ENCODE results near the gene WNT11. TPM values are rescaled to one million over a fixed set of nuclear protein-coding genes. Genes with fewer than 3 reads are reported as not detected.
A peak's percentile ranks its signal among the peaks of the same experiment; 100 is the strongest.

Gene WNT11
- total and polyA plus RNA-seq, 2 of the 13 experiments (the other 11 are each of a cell fraction or from before 2014, with no cell fraction given): 0.34 to 0.66 TPM

DNA sequence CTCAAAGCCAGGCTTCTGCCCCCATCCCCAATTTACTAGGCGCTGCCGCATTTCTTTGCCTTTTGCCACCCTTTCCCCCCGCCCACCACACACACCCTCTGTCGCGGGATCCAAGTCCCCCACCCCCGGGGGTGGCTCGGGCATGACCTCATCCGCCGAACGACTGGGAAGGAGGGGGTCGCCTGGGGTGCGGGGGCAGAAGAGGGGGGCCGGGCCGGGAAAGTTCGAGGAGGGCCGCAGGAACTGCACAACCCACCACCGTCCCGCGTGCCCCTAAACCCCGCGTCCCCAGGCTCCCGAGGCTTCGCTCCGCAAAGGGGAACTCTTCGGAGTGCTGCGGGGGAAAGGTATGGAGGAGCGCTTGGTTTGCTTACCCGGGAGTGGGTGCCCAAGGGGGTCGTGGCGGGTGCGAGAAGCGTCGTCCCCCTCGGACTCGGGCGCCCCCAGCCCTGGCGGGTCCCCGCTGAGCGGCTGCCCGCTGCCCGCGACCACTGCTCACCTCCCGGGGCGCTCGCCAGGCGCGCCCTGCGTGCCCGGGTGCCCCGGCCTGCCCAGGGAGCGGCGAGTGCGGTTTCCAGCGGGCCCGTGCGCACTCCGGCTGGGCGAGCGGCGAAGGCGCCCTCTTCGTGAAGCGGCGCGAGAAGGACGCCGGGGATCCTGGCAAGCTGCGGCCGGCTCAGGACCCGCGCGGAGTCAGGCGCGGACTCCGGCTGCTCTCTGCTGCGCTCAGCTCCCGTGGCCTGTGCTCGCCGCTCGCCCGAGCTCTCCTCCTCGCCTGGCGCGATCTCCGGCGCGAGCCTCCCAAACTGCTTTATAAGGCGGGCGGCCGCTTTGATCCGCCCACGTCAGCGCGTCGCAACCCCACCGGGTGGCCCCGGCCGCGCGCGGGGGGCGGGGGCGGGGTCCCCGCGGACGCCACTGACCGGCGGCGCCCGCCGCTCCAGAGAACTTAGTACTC is 4.0 kb upstream of the WNT11 start:
- Histone ChIP-seq H3K27me3 (ENCODE audit: control insufficient read depth in 1 of 2, insufficient read depth in 2 of 2, low read length in 2 of 2) (peaks cover 16 to 37% of the 10 kb centered on the region in 2 experiments), H3K4me3 (replicated peaks in 1 of 3; ENCODE audit: insufficient read depth in 1 of 3, low read depth in 2 of 3, low read length in 3 of 3) (peak overlapping the region; percentile 61 to 75 (median 70)), H3K4me2 (ENCODE audit: low read depth, low read length) (peak overlapping the region; percentile 95), H2AFZ (ENCODE audit: low read length) (no peak overlapping the region), H3K36me3 (replicated peaks in 1 of 2; ENCODE audit: control insufficient read depth in 1 of 2, insufficient read depth in 2 of 2, low read length in 2 of 2) (no peaks in the 10 kb centered on the region), H3K4me1 (ENCODE audit: insufficient read depth, low read length) (peaks cover 31% of the 10 kb centered on the region), H3K79me2 (ENCODE audit: insufficient read depth, low read length) (no peaks in the 10 kb centered on the region), H3K27ac (ENCODE audit: extremely low read length, insufficient read depth, low read length) (no peak overlapping the region), H4K20me1 (ENCODE audit: insufficient read depth, low read length) (peaks cover 3% of the 10 kb centered on the region; the same call in 1 of the 2 replicates), H3K9me3 (ENCODE audit: low read length) (no peaks in the 10 kb centered on the region), H3K9ac (ENCODE audit: insufficient read depth, low read depth, low read length) (no peak overlapping the region)
- POLR2A ChIA-PET: interaction anchor here (4.8 kb wide), 1 partner anchor 25 kb away, joined by 35 read pairs; no protein-coding TSS in a partner anchor
- BruUV-seq (replicated peaks): no TSS peak
- ATAC-seq: peak; percentile 36
- FAIRE-seq: no peak
- no peak for DNase-seq (ENCODE audit: low spot score)
- CTCF ChIA-PET (ENCODE audit: low intra/inter-chr PET ratio, low total read pairs): interaction anchor here (3.1 kb wide), 1 partner anchor 108 kb away, joined by 47 read pairs; no protein-coding TSS in a partner anchor
- WGBS (ENCODE audit: low lambda C conversion rate): 1% methylated on average over 43 of the region's 111 CpGs
- in situ Hi-C loops (cut with HindIII; ENCODE audit: extremely low pct_ligation_motif_present, low pct_unique_long_range_greater_than_20kb) (loop anchor here (5.0 to 10.0 kb wide), 2 partner anchors 65 to 107 kb away; no protein-coding TSS in a partner anchor), intact Hi-C loops (cut with micrococcal nuclease; ENCODE audit: unreplicated experiment) (loop anchor here (1.0 to 2.0 kb wide), 3 partner anchors 28 to 313 kb away; no protein-coding TSS in a partner anchor)
- TF ChIP-seq RBFOX2 (IDR thresholded peaks at IDR 0.05; ENCODE audit: low read depth, low read length) (peak; percentile 73), ZNF451 (CRISPR knock-in tag; IDR thresholded peaks at IDR 0.05) (no peak), ZNF24 (IDR thresholded peaks at IDR 0.05) (no peak), ZNF724P (CRISPR knock-in tag; IDR thresholded peaks at IDR 0.05; ENCODE audit: borderline replicate concordance) (0 out of 2 replicates have a peak, but pooled peaks have one; percentile 46), ELF4 (CRISPR knock-in tag; IDR thresholded peaks at IDR 0.05; ENCODE audit: borderline replicate concordance) (no peak), BCL6 (CRISPR knock-in tag; IDR thresholded peaks at IDR 0.05) (peak; percentile 94)
- TF ChIP-seq, protein P1, sequence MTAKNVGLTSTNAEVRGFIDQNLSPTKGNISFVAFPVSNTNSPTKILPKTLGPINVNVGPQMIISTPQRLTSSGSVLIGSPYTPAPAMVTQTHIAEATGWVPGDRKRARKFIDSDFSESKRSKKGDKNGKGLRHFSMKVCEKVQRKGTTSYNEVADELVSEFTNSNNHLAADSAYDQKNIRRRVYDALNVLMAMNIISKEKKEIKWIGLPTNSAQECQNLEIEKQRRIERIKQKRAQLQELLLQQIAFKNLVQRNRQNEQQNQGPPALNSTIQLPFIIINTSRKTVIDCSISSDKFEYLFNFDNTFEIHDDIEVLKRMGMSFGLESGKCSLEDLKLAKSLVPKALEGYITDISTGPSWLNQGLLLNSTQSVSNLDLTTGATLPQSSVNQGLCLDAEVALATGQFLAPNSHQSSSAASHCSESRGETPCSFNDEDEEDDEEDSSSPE (CRISPR knock-in tag; IDR thresholded peaks at IDR 0.05): 0 out of 2 replicates have a peak, but pooled peaks have one; percentile 27
- TF ChIP-seq, protein P2, sequence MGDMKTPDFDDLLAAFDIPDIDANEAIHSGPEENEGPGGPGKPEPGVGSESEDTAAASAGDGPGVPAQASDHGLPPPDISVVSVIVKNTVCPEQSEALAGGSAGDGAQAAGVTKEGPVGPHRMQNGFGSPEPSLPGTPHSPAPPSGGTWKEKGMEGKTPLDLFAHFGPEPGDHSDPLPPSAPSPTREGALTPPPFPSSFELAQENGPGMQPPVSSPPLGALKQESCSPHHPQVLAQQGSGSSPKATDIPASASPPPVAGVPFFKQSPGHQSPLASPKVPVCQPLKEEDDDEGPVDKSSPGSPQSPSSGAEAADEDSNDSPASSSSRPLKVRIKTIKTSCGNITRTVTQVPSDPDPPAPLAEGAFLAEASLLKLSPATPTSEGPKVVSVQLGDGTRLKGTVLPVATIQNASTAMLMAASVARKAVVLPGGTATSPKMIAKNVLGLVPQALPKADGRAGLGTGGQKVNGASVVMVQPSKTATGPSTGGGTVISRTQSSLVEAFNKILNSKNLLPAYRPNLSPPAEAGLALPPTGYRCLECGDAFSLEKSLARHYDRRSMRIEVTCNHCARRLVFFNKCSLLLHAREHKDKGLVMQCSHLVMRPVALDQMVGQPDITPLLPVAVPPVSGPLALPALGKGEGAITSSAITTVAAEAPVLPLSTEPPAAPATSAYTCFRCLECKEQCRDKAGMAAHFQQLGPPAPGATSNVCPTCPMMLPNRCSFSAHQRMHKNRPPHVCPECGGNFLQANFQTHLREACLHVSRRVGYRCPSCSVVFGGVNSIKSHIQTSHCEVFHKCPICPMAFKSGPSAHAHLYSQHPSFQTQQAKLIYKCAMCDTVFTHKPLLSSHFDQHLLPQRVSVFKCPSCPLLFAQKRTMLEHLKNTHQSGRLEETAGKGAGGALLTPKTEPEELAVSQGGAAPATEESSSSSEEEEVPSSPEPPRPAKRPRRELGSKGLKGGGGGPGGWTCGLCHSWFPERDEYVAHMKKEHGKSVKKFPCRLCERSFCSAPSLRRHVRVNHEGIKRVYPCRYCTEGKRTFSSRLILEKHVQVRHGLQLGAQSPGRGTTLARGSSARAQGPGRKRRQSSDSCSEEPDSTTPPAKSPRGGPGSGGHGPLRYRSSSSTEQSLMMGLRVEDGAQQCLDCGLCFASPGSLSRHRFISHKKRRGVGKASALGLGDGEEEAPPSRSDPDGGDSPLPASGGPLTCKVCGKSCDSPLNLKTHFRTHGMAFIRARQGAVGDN (CRISPR knock-in tag; IDR thresholded peaks at IDR 0.05): peak; percentile 29; the same call in 1 of the 2 replicates
- TF ChIP-seq, protein P3, sequence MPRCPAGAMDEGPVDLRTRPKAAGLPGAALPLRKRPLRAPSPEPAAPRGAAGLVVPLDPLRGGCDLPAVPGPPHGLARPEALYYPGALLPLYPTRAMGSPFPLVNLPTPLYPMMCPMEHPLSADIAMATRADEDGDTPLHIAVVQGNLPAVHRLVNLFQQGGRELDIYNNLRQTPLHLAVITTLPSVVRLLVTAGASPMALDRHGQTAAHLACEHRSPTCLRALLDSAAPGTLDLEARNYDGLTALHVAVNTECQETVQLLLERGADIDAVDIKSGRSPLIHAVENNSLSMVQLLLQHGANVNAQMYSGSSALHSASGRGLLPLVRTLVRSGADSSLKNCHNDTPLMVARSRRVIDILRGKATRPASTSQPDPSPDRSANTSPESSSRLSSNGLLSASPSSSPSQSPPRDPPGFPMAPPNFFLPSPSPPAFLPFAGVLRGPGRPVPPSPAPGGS (CRISPR knock-in tag; IDR thresholded peaks at IDR 0.05): 0 out of 2 replicates have a peak, but pooled peaks have one; percentile 53
- TF ChIP-seq, protein P4, sequence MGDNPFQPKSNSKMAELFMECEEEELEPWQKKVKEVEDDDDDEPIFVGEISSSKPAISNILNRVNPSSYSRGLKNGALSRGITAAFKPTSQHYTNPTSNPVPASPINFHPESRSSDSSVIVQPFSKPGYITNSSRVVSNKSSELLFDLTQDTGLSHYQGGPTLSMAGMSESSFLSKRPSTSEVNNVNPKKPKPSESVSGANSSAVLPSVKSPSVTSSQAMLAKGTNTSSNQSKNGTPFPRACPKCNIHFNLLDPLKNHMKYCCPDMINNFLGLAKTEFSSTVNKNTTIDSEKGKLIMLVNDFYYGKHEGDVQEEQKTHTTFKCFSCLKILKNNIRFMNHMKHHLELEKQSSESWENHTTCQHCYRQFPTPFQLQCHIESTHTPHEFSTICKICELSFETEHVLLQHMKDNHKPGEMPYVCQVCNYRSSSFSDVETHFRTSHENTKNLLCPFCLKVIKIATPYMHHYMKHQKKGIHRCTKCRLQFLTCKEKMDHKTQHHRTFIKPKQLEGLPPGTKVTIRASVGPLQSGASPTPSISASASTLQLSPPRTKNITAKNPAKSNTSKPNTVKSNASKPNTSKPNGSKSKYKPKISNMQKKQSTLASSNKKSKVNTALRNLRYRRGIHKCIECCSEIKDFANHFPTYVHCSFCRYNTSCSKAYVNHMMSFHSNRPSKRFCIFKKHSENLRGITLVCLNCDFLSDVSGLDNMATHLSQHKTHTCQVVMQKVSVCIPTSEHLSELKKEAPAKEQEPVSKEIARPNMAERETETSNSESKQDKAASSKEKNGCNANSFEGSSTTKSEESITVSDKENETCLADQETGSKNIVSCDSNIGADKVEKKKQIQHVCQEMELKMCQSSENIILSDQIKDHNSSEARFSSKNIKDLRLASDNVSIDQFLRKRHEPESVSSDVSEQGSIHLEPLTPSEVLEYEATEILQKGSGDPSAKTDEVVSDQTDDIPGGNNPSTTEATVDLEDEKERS (CRISPR knock-in tag; IDR thresholded peaks at IDR 0.05): no peak
